Activated CD8-positive, alpha-beta T cell treated with anti-CD3 and anti-CD28 coated beads for 36 hours (primary cell): ENCODE measurements around the gene MMP19. TPM values are rescaled to one million over a fixed set of nuclear protein-coding genes. Genes with fewer than 3 reads are reported as not detected.

Experiments used
- ATAC-seq: fragments of 200-7000 bp; cut with Tn5 transposase; one replicate; pipeline ENCODE4 v1.10.0; 2021; ENCODE audit warnings: mild to moderate bottlenecking, moderate library complexity
- CTCF ChIA-PET: fragments of 350-600 bp; sonication (Branson Sonifier 250); formaldehyde crosslinking; loops from one replicate; lab custom pipeline; 2021; ENCODE audit warnings: antibody characterized with exemption; lab: Charles Lee
- POLR2A ChIA-PET: fragments of 350-600 bp; sonication (Branson Sonifier 250); formaldehyde crosslinking; loops from one replicate; lab custom pipeline; 2021; ENCODE audit warnings: antibody characterized with exemption; lab: Charles Lee
- DNase-seq: peaks from one replicate; pipeline ENCODE4 v3.0.0-alpha.2; 2020
- H3K27ac Mint-ChIP-seq: one replicate; pipeline ENCODE4 v1.8.0; 2021; ENCODE audit warnings: mild to moderate bottlenecking, mixed read lengths
- H3K27me3 Mint-ChIP-seq: one replicate; pipeline ENCODE4 v1.8.0; 2021; ENCODE audit warnings: mixed read lengths
- H3K36me3 Mint-ChIP-seq: one replicate; pipeline ENCODE4 v1.8.0; 2021; ENCODE audit warnings: low read depth, mixed read lengths
- H3K4me1 Mint-ChIP-seq: one replicate; pipeline ENCODE4 v1.8.0; 2021; ENCODE audit warnings: low read depth, mixed read lengths
- H3K4me3 Mint-ChIP-seq: one replicate; pipeline ENCODE4 v1.8.0; 2021; ENCODE audit warnings: mild to moderate bottlenecking, moderate library complexity, mixed read lengths
- H3K9me3 Mint-ChIP-seq: one replicate; pipeline ENCODE4 v1.8.0; 2021; ENCODE audit warnings: mixed read lengths
- CTCF ChIP-seq: fragments of 200-600 bp; IDR thresholded peaks from one replicate; pipeline ENCODE4 v1.8.0; 2022; ENCODE audit warnings: antibody characterized with exemption, mild to moderate bottlenecking
- intact Hi-C: fragments of 100-400 bp; cut with micrococcal nuclease; formaldehyde crosslinking; loops from one replicate; pipeline ENCODE4 v1.10.0; 2022
- total RNA-seq, 2 experiments: library from RNA; stranded (reverse); gene quantifications; one replicate each; pipeline ENCODE4 v1.2.3, GENCODE V29; 2021

MMP19 gene
- total RNA-seq, 2 experiments from 2014 or later: not detected

- intact Hi-C loops: no loop called here
- no peak overlapping the region for H3K27ac Mint-ChIP-seq
- DNase-seq: peak; percentile 25
- ATAC-seq: no peak
- ChIA-PET CTCF (interaction anchor here (0.7 to 6.3 kb wide), 13 partner anchors 9 to 141 kb away, joined by 3 to 66 read pairs (median 5); no protein-coding TSS in a partner anchor), POLR2A (interaction anchor here (0.7 to 1.3 kb wide), 3 partner anchors 14 to 59 kb away, joined by 3 to 4 read pairs (median 3); no protein-coding TSS in a partner anchor)
- H3K36me3 Mint-ChIP-seq: peaks cover 40% of the 10 kb centered on the region
- no peaks in the 10 kb centered on the region for H3K9me3 Mint-ChIP-seq
- TF ChIP-seq CTCF: peak; percentile 34
- H3K4me3 Mint-ChIP-seq: no peak overlapping the region
- H3K4me1 Mint-ChIP-seq: peaks cover 17% of the 10 kb centered on the region
- H3K27me3 Mint-ChIP-seq: no peaks in the 10 kb centered on the region
These were observed 45.7 kb downstream of the MMP19 start for GRCh38 chr12:55797068-55797467.

- ChIA-PET POLR2A (interaction anchor here (1.1 to 1.3 kb wide), 4 partner anchors 13 to 57 kb away, joined by 3 to 5 read pairs (median 3); no protein-coding TSS in a partner anchor), CTCF (interaction anchor here (1.0 to 6.3 kb wide), 8 partner anchors 20 to 200 kb away, joined by 3 to 66 read pairs (median 4); no protein-coding TSS in a partner anchor)
- intact Hi-C loops: no loop called here
- no peak for TF ChIP-seq CTCF
- H3K9me3 Mint-ChIP-seq: no peaks in the 10 kb centered on the region
- ATAC-seq (no peak), DNase-seq (no peak)
- peak overlapping the region; percentile 2 for H3K27ac Mint-ChIP-seq
- H3K4me3 Mint-ChIP-seq: no peak overlapping the region
- peaks cover 34% of the 10 kb centered on the region for H3K36me3 Mint-ChIP-seq
- no peaks in the 10 kb centered on the region for H3K27me3 Mint-ChIP-seq
- H3K4me1 Mint-ChIP-seq: peaks cover 17% of the 10 kb centered on the region
These were observed 46.8 kb downstream of the MMP19 start for GRCh38 chr12:55795950-55796349.

- POLR2A ChIA-PET: interaction anchor here (1.3 kb wide), 1 partner anchor 8 kb away, joined by 3 read pairs; no protein-coding TSS in a partner anchor
- ATAC-seq (no peak), DNase-seq (no peak)
- intact Hi-C loops: no loop called here
- no peaks in the 10 kb centered on the region for H3K4me1 Mint-ChIP-seq
- peaks cover 47% of the 10 kb centered on the region for H3K36me3 Mint-ChIP-seq
- no peaks in the 10 kb centered on the region for H3K27me3 Mint-ChIP-seq
- no peak overlapping the region for H3K27ac Mint-ChIP-seq
- CTCF ChIA-PET: interaction anchor here (1.1 to 1.7 kb wide), 2 partner anchors 52 to 150 kb away, joined by 4 to 8 read pairs; no protein-coding TSS in a partner anchor
- no peak overlapping the region for H3K4me3 Mint-ChIP-seq
- no peaks in the 10 kb centered on the region for H3K9me3 Mint-ChIP-seq
- TF ChIP-seq CTCF: no peak
These were observed 52.8 kb downstream of the MMP19 start for GRCh38 chr12:55789893-55790292.

GRCh38 chr12:55789171-55789570 lies 53.6 kb downstream of the MMP19 start:
- Mint-ChIP-seq H3K27ac (peak overlapping the region; percentile 38), H3K4me3 (no peak overlapping the region), H3K9me3 (no peaks in the 10 kb centered on the region), H3K4me1 (no peaks in the 10 kb centered on the region), H3K36me3 (peaks cover 44% of the 10 kb centered on the region), H3K27me3 (no peaks in the 10 kb centered on the region)
- ATAC-seq (no peak), DNase-seq (no peak)
- ChIA-PET CTCF (interaction anchor here (1.1 to 1.7 kb wide), 3 partner anchors 22 to 151 kb away, joined by 3 to 8 read pairs (median 4); no protein-coding TSS in a partner anchor), POLR2A (interaction anchor here (1.0 kb wide), 1 partner anchor 11 kb away, joined by 3 read pairs; no protein-coding TSS in a partner anchor)
- no peak for TF ChIP-seq CTCF
- intact Hi-C loops: no loop called here

- Mint-ChIP-seq H3K27me3 (no peaks in the 10 kb centered on the region), H3K4me3 (no peak overlapping the region), H3K4me1 (no peaks in the 10 kb centered on the region), H3K36me3 (peaks cover 46% of the 10 kb centered on the region), H3K27ac (no peak overlapping the region), H3K9me3 (no peaks in the 10 kb centered on the region)
- intact Hi-C loops: no loop called here
- ATAC-seq: no peak
- CTCF ChIA-PET: interaction anchor here (0.8 to 1.7 kb wide), 5 partner anchors 9 to 152 kb away, joined by 3 to 8 read pairs (median 4); no protein-coding TSS in a partner anchor
- POLR2A ChIA-PET: interaction anchor here (1.0 kb wide), 1 partner anchor 10 kb away, joined by 3 read pairs; no protein-coding TSS in a partner anchor
- DNase-seq: no peak
- TF ChIP-seq CTCF: no peak
These were observed 54.2 kb downstream of the MMP19 start for GRCh38 chr12:55788546-55788945.
